ENCODE data around the gene NKG7. TPM values are rescaled to one million over a fixed set of nuclear protein-coding genes. Genes with fewer than 3 reads are reported as not detected.
A peak's percentile ranks its signal among the peaks of the same experiment; 100 is the strongest.

NKG7 gene
- total and polyA plus RNA-seq, 2 of the 13 experiments (the other 11 are each of a cell fraction or from before 2014, with no cell fraction given): 0.40 TPM; not detected in 1

- TF ChIP-seq, protein P1, sequence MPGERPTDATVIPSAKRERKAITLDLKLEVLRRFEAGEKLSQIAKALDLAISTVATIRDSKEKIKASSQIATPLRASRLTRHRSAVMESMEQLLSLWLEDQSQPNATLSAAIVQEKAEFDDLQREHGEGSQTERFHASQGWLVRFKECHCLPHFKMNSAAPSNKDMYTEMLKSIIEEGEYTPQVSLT (CRISPR knock-in tag; IDR thresholded peaks at IDR 0.05; ENCODE audit: borderline replicate concordance, low read depth): no peak
- TF ChIP-seq BHLHE40 (IDR thresholded peaks at IDR 0.05; ENCODE audit: low read length) (no peak), ZNF460 (CRISPR knock-in tag; IDR thresholded peaks at IDR 0.05; ENCODE audit: borderline replicate concordance) (no peak), KAT7 (CRISPR knock-in tag; IDR thresholded peaks at IDR 0.05; ENCODE audit: borderline replicate concordance) (peak; percentile 54; the same call in 1 of the 2 replicates), ZNF138 (CRISPR knock-in tag; IDR thresholded peaks at IDR 0.05; ENCODE audit: low read depth) (peak; percentile 60; the same call in 1 of the 2 replicates), MNT (IDR thresholded peaks at IDR 0.05) (no peak), ZFY (CRISPR knock-in tag; IDR thresholded peaks at IDR 0.05) (peak; percentile 58; the same call in 1 of the 2 replicates), ZNF572 (CRISPR knock-in tag; IDR thresholded peaks at IDR 0.05) (no peak), PCBP1 (IDR thresholded peaks at IDR 0.05; ENCODE audit: borderline replicate concordance, low read depth, low read length) (no peak), DMTF1 (CRISPR knock-in tag; IDR thresholded peaks at IDR 0.05) (no peak), ZNF781 (CRISPR knock-in tag; IDR thresholded peaks at IDR 0.05; ENCODE audit: borderline replicate concordance, not compliant biosample characterization) (no peak), USF2 (IDR thresholded peaks at IDR 0.05; ENCODE audit: low read depth, low read length) (no peak), USF2 (CRISPR knock-in tag; IDR thresholded peaks at IDR 0.05; ENCODE audit: borderline replicate concordance) (no peak), EP300 (IDR thresholded peaks at IDR 0.05; ENCODE audit: low read depth in 2 of 2, low read length in 2 of 2) (no peak; a peak in 1 of 4 replicates), EP300 (CRISPR knock-in tag; IDR thresholded peaks at IDR 0.05; ENCODE audit: borderline replicate concordance) (no peak), MBD4 (IDR thresholded peaks at IDR 0.05; ENCODE audit: borderline replicate concordance, low read length) (no peak), ZSCAN29 (CRISPR knock-in tag; conservative IDR thresholded peaks at IDR 0.05) (no peak)
- TF ChIP-seq, protein P2, sequence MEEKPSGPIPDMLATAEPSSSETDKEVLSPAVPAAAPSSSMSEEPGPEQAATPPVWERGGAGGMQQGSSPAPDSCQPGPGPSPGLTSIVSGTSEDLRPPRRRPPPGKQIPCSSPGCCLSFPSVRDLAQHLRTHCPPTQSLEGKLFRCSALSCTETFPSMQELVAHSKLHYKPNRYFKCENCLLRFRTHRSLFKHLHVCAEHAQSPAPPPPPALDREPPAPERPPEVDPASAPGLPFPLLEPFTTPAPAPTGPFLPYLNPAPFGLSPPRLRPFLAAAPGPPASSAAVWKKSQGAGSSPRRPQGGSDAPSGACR (CRISPR knock-in tag; IDR thresholded peaks at IDR 0.05): no peak; the same call in 1 of the 2 replicates
- TF ChIP-seq, protein P3, sequence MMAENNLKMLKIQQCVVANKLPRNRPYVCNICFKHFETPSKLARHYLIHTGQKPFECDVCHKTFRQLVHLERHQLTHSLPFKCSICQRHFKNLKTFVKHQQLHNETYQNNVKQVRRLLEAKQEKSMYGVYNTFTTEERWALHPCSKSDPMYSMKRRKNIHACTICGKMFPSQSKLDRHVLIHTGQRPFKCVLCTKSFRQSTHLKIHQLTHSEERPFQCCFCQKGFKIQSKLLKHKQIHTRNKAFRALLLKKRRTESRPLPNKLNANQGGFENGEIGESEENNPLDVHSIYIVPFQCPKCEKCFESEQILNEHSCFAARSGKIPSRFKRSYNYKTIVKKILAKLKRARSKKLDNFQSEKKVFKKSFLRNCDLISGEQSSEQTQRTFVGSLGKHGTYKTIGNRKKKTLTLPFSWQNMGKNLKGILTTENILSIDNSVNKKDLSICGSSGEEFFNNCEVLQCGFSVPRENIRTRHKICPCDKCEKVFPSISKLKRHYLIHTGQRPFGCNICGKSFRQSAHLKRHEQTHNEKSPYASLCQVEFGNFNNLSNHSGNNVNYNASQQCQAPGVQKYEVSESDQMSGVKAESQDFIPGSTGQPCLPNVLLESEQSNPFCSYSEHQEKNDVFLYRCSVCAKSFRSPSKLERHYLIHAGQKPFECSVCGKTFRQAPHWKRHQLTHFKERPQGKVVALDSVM (CRISPR knock-in tag; IDR thresholded peaks at IDR 0.05): no peak
Observed at GRCh38 chr19:51366389-51367254, 5.8 kb downstream of the NKG7 start (continued).

All from HepG2 (cell line).